Activated effector memory CD4-positive, alpha-beta T cell treated with anti-CD3 and anti-CD28 coated beads, Interleukin-2, amount 50 U/mL, for 16 hours (primary cell): Measurements from ENCODE around the gene TGFB2.

ENCODE experiments used
- DNase-seq: peaks from one replicate; pipeline ENCODE4 v3.0.0-alpha.2; 2020

The TGFB2 gene

DNA sequence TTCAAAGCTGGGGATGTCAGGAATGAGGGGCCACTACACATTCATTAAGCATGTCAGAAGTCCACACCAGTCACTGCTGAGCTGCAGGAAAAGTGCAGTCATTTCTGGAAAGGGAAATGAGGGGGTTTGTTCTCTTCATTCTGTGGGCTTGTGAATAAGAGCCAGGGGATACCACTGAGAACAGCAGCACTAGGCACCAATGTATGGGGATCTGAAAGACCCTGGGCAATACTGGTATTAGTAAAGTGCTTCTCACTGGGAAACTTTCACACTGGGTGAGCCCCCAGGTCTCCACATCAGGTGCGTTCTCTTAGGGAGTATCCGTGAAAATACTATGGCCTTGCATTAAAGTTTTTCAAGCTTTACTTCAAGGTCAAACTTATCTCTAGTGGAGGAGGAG, 49.9 kb downstream of the TGFB2 start:
- no peak for DNase-seq

DNA sequence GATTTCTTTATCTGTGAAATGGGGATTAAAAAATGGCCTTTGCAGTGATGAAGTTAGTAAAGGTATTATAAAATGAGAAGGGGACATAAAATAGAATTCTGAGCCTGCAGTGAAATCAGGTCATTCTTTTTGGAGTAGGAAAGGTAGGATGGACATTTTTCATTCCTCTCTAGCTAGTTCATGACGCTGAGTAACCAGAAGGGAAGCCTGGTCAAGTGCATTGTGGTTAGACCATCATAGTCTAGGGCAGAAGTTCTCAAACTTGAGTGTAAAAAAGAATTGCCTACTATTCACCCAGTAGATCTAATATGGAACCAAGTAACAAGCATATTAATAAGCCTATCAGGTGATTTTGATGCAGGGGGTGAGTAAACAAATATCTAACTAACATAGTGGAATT, 50.8 kb downstream of the TGFB2 start:
- DNase-seq, result no peak

DNA sequence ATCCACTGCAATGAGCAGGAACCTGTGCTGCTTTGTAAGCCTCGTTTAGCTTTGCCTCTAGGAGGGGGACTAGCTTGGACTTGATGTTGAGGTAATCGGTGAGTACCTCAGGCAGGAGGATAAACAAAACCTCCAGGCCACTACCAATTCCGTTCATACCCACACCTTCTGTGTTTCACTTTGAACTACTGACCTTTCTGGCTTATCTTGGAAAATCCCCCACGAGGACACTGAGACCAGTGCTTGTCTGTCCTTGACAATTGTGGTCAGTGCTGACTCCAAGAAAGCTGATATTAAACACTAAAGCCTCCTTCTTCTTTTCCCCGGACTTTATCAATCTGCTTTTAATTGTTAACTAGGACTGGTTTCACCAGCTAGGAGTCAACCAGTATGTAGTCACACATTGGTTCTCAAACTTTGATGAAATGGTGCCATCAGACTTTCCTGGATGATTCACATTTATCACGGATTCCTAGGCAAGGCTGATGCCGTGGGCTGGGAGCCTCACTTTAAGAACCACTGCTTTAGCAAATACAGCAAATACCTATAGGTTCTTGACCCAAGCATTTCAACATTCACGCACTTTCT, 52.7 kb downstream of the TGFB2 start:
- no peak for DNase-seq

DNA sequence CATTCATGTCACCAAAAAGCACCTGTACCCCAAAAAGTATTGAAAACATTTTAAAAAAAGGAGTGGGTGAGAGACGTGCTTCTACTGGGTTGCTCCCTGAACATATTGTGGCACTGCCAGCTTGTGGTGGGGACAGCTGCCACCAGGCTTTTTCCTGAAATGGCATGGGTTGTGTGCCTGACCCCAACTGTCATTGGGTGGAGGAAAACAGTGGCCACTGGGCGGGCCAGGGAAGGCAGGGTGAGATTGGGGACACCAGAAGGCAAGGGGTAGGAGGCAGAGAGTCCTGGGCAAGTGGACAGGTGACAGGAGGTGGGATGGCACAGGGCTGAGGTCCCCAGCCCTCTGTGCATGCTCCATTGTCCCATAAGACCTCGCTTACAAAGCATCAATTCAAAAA, 55.5 kb downstream of the TGFB2 start:
- no peak for DNase-seq

DNA sequence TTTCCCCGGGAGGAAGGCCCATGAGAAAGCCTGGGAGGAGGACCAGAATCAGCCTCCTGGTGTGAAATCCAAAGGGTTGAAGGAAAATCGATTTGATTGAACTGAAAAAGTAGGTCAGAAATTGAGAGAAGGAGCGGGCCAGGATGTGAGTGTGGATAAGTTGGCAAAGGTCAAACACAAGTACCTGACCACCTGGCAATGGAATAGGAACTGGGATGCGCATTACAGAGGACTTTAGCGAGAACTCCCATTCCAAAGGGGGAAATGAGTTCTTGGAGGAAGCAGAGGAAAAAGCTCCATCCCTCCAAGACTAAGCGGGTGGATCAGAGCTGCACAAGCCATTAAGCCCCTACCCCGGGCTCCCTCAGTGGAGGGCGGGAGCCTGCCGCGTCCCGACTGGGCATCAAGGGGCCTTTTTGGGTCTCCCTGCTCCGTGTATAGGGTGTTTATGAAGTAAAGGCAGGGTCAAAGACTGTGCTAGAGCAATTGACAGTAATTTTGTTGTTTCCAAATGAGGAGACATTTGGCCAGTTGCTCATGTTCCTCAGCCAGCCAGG, 56.4 kb downstream of the TGFB2 start:
- no peak for DNase-seq

DNA sequence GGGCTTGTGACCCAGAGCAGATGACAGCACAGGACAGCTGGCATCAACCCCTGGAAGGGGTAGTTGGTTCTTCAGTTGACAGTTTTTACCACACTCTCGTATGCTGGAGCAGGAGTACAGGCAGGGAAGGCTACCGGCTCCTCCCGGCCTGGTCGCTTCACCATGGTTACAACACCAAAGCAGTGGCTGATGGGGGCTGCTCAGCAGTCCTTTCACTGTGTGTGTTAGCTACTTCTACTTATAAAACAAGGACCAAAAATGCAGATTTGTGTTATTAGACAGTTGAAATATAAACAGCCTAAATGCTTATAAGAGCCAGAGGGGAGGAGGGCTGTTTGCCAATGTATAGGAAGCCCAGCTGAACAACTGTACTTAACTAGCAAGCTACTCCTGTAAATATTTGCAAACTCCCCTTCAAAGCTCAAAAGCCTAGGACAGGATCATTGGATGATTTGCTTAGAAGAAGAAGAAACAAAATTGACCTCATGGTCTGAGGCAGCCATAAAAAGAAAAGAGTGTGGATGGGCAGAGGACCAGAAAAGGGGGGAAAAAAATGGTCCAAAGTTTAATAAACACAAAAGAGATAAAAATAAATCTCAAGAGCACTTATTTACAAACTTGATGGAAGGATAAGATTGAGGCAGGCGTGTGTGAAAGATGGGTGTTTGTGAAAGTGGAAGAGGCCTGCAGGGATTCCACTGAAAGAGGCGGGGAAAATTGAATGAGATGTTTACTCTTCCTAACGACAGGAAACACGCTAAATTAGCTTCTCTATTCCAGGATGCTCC, 57.1 kb downstream of the TGFB2 start:
- no peak for DNase-seq

DNA sequence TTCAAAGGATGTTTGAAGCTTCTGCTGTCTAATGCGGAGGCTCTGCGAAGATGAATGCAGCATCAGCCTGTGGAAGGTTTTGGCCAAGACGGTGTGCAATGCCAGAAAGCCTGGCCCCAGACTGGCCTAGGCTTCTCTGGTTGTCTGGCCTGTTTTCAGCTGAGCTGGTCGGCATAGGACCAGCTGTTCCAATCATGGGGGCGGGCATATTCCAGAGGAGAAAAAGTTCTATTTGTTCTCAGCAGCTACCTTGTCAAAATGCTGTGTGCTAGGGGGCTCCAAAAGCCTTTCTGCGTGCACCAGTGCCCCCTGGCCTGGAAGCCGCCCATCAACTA, 57.6 kb downstream of the TGFB2 start:
- DNase-seq, result no peak

DNA sequence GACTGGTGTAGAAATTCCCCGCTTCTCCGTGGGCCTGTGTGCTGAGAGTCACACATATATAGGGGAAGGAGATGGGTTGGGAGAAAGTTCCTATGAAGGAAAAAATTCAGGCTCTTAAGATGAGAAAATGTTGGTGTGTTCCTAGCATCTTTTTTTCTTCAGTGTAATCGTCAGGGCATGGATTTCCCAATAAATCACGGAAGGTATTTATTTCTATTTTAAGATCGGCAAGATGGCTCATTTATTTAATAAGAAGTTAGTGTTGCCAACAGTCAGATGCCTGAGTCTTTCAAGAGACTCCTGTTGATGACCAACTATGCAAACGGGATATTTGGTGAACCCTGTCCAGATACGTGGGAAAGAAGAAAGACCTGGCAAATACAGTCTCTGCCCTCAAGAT, 58.2 kb downstream of the TGFB2 start:
- DNase-seq, result no peak

DNA sequence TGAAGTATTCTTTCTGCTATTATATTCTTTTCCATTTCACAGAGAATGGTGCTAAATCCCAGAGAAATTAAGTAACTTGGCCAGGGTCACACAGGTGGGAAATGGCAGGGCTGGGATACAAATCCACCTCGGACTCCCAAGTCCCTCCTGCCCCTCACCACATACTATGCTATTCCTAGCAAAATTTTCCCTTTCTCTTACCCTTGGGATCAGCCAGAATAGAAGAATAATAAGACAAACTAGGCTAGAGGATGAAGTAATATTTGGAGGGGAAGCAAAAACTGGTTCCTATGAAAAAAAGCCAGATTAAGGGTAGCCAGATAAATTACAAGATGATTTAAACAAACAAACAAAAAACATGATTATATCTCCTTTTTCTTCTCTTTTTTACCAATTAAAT, 62.5 kb downstream of the TGFB2 start:
- DNase-seq, result no peak

DNA sequence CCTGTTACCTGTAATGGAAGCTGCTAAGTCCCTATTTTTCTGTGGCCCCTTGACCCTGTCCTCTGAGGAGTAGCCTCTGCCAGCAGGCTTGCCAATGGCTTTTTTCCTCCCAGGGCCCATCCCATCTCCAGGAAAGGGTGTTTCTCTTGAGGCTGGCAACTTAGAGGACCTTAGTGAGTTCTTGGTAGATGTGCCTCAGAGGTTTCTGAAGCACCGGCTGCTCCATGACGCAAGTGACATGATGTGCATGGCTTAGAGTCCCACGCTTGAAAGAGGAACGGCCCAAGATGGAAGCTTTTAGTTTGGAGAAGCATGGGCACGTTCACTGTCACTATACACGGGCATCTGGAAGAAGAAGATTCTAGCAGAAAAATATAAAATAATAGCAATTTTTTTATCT, 63.0 kb downstream of the TGFB2 start:
- DNase-seq, result no peak

DNA sequence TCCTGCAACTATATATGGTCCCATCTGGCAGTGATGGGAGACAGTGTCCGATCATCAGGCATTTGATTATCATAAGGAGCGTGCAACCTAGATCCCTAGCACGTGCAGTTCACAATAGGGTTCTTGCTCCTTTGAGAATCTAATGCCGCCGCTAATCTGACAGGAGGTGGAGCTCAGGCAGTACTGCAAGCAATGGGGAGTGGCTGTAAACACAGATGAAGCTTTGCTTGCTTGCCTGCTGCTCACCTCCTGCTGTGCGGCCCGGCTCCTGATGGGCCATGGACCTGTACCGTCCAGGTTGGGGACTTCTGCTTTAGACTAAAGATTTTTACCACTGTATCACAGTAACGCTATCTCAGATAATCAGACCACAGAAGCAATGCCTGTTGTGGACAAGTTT, 63.8 kb downstream of the TGFB2 start:
- no peak for DNase-seq

DNA sequence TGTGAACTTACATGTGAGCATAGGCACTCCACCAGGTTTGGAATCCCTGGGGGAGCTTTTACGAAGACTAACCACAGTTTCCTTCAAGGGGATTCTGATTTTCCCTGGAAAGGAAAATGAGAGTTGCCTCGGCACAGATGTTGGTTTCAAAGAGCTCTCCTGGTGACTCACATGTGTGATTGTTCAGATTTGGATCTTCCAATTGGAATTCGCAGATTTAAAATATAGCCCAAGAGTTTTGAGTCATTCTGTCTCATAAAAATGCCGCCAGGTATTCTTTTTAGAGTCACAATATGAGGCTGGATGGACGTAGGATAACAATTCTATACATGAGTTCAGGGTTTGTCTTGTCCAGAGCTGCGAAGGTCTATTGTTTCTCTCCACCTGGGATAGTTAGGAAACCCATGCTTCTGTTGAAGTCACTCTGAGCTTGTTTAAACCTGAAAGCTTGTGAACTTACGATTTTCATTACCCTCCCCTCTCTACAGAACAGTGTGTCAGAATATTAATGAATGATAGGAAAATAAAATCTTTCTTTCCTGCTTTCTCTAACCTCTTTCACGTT, 64.9 kb downstream of the TGFB2 start:
- DNase-seq, result no peak

DNA sequence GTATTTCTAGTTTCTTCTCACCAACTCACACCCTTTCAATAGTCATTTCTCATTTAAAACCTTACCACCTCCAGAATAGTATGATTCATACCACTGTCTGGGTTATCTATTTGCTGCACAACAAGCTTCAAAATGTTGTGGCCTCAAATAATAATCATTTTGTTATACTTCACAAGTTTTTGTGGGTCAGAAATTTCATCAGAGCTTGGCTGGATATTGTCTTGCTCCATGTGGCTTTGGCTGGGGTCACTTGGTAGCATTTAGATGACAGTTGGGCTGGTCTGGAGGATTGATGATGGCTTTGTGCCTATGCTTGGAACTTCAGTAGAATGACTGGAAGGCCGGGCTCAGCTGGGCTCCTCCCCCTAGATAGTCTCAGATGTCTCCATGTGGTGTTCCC, 66.0 kb downstream of the TGFB2 start:
- DNase-seq, result no peak

DNA sequence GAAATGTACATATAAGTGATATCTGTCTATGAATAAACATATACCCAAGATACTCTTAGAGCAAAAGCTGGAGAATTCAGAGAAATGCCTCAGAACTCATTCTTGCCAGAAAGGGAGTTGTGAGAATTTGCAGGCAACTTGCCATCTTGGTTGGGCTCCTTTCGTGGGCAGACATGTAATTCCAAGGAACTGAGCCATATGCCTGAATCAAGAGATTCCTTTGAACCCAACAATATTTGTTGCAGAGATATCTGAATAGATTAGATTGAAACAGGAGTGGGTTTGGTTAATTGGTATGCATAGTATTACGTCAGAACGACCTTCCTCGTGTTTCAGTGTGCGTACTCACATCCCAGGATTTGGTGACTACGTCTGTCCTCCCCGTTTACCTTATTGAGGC, 67.0 kb downstream of the TGFB2 start:
- no peak for DNase-seq

DNA sequence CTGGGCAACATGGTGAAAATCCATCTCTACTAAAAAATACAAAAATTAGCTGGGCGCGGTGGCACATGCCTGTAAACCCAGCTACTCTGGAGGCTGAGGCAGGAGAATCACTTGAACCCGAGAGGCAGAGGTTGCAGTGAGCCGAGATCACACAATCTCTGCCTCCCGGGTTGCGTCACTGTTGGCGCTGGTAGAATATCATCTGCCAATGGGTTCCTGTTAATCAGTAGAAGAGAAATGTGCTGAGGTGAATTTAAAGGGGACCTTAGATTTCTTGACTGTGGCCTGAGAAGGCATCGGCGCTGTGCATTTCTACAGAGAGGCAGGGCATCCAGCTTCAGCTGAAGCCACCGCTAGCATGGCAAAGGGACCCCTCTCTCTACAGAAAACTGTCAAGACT, 68.0 kb downstream of the TGFB2 start:
- DNase-seq, result no peak

DNA sequence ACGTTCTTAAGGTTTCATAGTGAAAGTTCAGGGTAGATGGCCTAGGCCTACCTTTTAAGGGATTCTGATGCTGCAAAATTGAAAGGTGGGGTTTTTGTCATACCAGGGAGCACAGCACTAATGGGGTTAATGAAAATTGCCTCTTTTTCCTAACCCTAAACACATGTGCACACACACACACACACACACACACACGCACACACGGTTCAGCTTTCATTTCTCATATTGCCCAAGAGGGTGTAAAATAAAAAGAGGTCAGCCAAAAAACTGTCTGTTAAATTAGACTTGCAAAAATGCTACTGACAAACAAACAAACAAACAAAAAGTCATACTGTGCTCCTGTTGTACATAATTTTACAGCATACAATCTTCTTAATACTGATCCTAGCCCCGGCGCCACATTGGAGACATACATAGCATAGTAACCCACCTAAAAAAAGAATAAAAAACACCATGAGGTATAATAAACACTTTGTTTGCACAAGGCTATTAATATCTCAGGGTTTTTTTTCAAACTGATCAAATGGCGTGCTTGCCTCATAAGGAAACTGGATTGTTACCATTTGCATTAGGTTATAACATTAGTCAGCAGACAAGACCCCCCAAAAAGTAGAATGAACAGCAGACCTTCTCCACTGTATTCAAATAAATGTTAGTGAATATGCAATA, 69.1 kb downstream of the TGFB2 start:
- no peak for DNase-seq

DNA sequence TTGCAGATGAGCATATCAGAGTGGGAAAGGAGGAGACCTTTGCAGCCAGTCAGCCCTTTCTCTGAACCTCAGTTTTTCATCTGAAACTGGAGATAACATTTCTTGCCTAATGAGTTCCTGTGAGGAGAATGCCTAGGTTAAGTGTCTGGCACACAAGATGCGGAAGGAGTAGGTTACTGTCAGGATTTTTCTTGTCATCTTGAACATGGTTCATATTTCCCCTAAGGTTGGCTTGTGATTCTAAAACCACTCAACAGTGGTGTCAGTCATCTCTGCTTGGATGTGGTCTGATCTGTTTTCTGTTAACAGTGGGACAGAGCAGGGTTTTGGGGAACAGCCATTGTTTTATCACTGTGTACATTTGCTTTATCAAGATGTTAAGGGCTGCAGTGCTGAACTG, 70.6 kb downstream of the TGFB2 start:
- DNase-seq, result no peak

DNA sequence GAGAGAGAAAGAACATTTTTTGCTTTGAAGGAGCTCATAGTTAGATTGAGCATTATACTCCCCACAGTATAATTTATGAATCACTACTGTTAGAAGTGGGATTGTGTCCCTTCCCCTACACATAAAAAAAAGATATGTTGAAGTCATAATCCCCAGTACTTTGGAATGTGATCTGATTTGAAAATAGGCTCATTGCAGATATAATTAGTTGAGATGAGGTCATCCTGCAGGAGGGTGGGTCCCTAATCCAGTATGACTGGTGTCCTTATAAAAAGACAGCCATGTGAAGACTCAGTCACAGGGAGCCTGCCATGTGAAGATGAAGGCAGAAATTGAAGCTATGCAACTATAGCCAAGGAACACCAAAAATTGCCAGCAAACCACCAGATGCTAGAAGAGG, 76.4 kb downstream of the TGFB2 start:
- DNase-seq, result no peak

DNA sequence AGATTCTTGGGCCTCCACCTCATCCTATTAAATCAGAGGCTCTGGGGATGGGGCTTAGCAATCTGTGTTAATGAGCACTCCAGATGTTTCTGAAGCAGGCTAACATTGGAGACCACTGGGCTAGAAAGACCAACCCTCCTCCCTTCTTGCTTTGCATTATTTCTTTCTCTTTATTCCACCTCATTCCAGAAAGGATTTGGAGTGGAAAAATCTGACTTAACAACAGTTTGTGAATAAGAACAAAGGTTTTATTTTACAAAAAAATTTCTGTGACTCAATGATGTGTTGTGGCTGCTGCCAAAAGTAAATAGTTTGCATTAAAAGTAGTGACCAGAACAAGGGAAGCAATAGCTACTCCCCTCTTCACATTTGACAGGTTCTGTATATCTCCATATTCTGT, 79.4 kb downstream of the TGFB2 start:
- no peak for DNase-seq

DNA sequence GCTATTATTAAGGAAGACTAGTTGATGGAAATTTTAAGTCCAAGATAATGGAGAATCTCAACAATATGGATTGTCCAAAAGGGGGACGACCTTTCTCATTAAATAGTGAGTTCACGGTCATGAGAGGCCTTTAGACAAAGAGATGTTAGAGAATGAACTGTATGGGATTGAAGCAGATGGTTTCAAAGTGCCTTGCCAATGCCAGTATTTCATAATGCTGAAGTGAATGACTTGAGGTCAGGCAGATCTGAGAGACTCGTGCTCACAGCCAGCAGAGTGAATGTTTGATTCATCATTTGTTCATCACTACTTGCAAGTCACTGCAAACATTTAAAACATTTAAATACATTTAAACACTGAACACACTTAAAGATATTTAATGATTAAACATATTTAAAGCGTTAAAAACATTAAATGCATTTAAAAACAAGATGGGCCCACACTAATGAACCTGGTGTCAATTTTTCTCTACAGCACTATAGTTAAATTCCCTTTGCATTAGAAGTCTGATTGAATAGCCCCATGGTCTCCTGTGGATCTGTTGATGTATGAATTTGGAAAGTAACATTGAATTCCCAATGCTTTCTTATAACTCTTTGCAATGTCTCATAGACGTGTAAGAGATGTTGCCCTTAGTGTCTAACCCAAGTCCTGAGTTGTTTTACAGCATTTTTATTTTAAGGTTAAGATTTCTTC, 80.7 kb downstream of the TGFB2 start:
- no peak for DNase-seq

DNA sequence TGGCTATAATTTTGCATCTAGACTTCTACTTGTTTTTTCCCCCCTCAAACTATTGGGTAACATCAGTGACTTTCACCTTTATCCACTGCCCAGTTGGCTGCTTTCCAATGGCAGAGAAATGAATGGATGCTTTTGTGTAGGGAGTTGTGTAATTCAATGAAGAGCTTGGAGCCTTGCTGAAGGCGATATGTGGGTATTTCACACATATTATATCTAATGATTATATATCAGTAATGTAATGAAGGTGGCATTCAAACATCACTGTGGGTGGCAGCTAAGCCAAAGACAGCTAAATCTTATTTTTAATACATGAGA, 81.2 kb downstream of the TGFB2 start:
- DNase-seq, result no peak

DNA sequence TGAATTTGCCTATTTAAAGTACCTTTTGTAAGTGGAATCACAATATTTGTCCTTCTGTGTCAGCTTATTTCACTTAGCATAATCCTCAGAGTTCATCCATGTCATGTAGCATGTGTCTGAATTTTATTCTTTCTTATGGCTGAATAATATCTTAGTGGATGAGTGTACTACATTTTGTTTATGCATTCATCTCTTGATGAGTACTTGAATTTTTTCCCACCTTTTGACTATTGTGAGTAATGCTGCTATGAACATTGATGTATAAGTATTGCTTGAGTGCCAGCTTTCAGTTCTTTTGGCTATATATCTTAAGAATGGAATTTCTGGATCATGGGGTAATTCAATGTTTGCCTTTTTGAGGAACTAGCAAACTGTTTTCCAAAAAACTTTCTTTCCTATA, 84.2 kb downstream of the TGFB2 start:
- no peak for DNase-seq

DNA sequence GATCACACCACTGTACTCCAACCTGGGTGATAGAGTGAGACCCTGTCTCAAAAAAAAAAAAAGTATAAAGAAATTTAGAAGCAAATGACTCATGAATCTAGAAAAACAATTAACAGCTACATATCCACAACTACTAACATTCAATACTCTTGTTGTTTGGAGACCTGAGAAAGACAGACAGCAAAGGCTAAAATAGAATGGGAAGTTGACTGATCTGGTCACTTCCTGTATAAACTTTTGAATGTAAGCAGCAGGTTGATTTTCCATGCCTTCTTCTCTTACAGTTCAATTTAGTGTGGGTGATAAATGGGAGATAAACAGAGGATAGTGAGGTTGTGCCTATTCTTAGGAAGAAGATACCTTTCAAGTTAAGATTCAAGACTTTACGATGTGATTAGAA, 85.2 kb downstream of the TGFB2 start:
- DNase-seq, result no peak

DNA sequence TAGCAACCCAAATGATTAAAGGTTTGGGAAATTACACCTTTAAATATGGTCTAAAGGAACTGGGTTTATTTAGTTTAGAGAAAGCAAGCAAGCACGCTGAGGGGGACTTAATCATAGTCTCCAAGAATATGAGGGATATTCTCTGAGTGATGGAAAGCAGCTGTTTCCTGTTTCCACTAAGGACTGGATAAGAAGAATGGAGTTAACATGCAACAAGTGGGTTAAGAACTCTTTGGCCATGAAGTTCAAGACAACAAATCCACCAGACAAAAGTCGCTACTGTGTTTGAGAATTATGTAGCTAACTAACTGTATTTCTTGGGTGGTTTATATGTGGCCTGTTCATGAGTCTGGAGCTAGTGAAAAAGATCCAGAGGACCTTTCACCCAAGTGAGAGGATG, 85.7 kb downstream of the TGFB2 start:
- no peak for DNase-seq
